Measurements from ENCODE around the gene CTSC. TPM values are rescaled to one million over a fixed set of nuclear protein-coding genes. Genes with fewer than 3 reads are reported as not detected.
"Not testable (repeated sequence)": the region's sequence is repeated elsewhere in the genome, so short reads cannot be mapped to it uniquely, and the experiment has no call there.

CTSC gene
- total RNA-seq, 4 donors from 2014 or later, result 22.1 to 59.0 (median 24.9) TPM

DNA sequence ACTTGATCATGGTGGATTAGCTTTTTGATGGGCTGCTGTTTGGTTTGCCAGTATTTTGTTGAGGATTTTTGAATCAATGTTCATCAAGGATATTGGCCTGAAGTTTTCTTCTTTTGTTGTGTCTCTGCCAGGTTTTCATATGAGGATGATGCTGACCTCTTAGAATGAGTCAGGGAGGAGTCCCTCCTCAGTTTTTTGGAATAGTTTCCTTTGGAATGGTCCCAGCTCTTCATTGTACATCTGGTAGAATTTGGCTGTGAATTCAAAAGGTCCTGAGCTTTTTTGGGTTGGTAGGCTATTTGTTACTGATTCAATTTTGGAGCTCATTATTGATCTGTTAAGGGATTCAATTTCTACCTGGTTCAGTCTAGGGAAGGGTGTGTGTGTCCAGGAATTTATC lies 78.1 kb downstream of the CTSC start:
- H3K27me3 ChIP-seq, result no peaks in the 10 kb centered on the region
- TF ChIP-seq, protein P1, sequence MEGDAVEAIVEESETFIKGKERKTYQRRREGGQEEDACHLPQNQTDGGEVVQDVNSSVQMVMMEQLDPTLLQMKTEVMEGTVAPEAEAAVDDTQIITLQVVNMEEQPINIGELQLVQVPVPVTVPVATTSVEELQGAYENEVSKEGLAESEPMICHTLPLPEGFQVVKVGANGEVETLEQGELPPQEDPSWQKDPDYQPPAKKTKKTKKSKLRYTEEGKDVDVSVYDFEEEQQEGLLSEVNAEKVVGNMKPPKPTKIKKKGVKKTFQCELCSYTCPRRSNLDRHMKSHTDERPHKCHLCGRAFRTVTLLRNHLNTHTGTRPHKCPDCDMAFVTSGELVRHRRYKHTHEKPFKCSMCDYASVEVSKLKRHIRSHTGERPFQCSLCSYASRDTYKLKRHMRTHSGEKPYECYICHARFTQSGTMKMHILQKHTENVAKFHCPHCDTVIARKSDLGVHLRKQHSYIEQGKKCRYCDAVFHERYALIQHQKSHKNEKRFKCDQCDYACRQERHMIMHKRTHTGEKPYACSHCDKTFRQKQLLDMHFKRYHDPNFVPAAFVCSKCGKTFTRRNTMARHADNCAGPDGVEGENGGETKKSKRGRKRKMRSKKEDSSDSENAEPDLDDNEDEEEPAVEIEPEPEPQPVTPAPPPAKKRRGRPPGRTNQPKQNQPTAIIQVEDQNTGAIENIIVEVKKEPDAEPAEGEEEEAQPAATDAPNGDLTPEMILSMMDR (IDR thresholded peaks at IDR 0.05), result no peak
- TF ChIP-seq POLR2AphosphoS5 (IDR thresholded peaks at IDR 0.05) (no peak), POLR2A (IDR thresholded peaks at IDR 0.05; ENCODE audit: low read depth) (no peak), EP300 (IDR thresholded peaks at IDR 0.05) (no peak)
- H3K4me1 ChIP-seq, result no peaks in the 10 kb centered on the region
- peaks cover 0 to 39% (median 25%) of the 10 kb centered on the region in 4 donors for H3K9me3 ChIP-seq
- H3K27ac ChIP-seq (replicated peaks in 1 of 4), result no peak overlapping the region
- intact Hi-C loops (cut with DNase I), result no loop called here
- H3K36me3 ChIP-seq, result no peaks in the 10 kb centered on the region
- no peak overlapping the region for H3K4me3 ChIP-seq
- no peak for DNase-seq (ENCODE audit: extremely low spot score)

DNA sequence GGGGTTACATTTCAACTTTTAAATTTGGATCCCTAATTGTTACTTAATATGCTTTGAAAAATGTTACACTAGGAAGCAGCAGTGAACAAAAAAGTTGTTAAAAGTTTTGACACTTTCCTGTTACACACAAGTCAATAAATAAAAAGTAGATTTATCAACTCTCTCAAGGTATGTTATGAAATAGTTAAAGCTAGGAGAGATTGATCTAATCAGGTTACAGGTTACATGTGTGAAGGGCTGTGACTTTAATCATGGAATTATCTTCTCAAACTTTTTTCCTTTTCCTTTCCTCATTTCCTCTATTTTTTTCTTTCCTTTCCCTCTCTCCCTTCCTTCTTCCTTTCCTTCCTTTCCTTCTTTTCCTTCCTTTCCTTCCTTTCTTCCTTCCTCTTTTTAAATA lies 85.3 kb downstream of the CTSC start:
- H3K36me3 ChIP-seq, result no peaks in the 10 kb centered on the region
- peaks cover 0 to 13% (median under 1%) of the 10 kb centered on the region in 4 donors for H3K9me3 ChIP-seq
- no peak overlapping the region for H3K27ac ChIP-seq (replicated peaks in 1 of 4)
- no peak overlapping the region for H3K4me3 ChIP-seq
- TF ChIP-seq POLR2AphosphoS5 (IDR thresholded peaks at IDR 0.05), result no peak
- TF ChIP-seq, protein P1 (IDR thresholded peaks at IDR 0.05), result no peak
- no peak for TF ChIP-seq POLR2A (IDR thresholded peaks at IDR 0.05; ENCODE audit: low read depth)
- TF ChIP-seq EP300 (IDR thresholded peaks at IDR 0.05), result no peak
- no peak for DNase-seq (ENCODE audit: extremely low spot score)
- no peaks in the 10 kb centered on the region for H3K4me1 ChIP-seq
- no peaks in the 10 kb centered on the region for H3K27me3 ChIP-seq
- intact Hi-C loops (cut with DNase I), result no loop called here

DNA sequence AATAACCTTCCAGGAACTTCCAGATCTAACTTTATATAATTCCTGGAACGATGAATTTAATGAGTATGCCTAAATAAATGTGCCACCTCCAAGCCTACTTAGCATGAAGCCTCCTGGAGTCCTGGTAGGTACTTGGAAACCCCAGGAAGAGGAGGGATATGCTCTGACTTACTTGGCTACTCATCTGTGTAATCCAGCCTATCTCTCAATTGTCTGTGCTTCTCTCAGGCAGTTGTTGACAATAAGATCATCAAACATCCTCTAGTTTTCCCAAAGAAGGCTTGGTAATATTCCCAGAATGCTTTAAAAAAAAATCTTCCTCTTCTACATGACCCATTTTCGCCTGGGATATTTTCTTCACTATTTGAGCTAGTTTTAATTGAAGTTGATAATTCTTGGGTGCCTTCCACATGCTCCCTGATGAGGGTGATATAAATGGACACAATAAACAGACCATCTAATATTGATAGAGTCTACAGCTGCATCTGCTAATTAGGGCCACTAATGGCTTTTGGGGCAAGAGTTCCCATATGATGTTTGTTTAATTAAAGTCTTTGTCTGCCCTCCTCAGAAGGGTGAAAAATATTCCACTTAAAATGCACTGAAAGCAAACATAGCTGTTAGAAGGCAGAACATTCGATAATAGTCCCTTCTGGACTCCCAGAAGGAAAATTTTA lies 86.8 kb downstream of the CTSC start:
- peaks cover 0 to 5% (median 0%) of the 10 kb centered on the region in 4 donors for H3K9me3 ChIP-seq
- no peak overlapping the region for H3K27ac ChIP-seq (replicated peaks in 1 of 4)
- DNase-seq (ENCODE audit: extremely low spot score), result no peak
- no peaks in the 10 kb centered on the region for H3K27me3 ChIP-seq
- no peaks in the 10 kb centered on the region for H3K4me1 ChIP-seq
- no peaks in the 10 kb centered on the region for H3K36me3 ChIP-seq
- no peak overlapping the region for H3K4me3 ChIP-seq
- intact Hi-C loops (cut with DNase I), result no loop called here
- 79% methylated on average over 3 of the region's 3 CpGs for WGBS
- TF ChIP-seq EP300 (IDR thresholded peaks at IDR 0.05) (no peak), POLR2A (IDR thresholded peaks at IDR 0.05; ENCODE audit: low read depth) (no peak), POLR2AphosphoS5 (IDR thresholded peaks at IDR 0.05) (no peak)
- TF ChIP-seq, protein P1 (IDR thresholded peaks at IDR 0.05), result no peak

DNA sequence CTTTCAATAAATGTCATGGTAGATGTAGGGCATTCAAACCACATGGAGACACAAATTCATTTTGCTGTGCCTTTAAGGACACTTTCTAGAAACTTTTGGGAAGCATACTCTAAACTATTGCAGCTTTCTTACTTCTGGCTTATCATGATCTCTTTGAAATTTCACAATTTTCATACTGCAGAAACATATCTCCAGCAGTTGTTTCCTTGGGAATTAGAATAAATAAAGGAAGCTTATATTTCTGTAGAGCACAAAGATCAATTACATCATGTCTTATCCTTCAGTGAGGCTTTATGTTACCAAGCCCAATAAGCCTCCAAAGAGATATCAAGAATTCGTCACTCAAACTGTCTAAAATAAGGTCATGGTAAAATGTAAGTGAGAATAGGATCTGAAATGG lies 87.8 kb downstream of the CTSC start:
- 95% methylated on average over 1 of the region's 1 CpG for WGBS
- Histone ChIP-seq H3K27ac (replicated peaks in 1 of 4) (no peak overlapping the region), H3K27me3 (no peaks in the 10 kb centered on the region), H3K4me1 (no peaks in the 10 kb centered on the region), H3K9me3 (no peaks in the 10 kb centered on the region), H3K36me3 (no peaks in the 10 kb centered on the region), H3K4me3 (no peak overlapping the region)
- intact Hi-C loops (cut with DNase I), result no loop called here
- no peak for DNase-seq (ENCODE audit: extremely low spot score)
- TF ChIP-seq EP300 (IDR thresholded peaks at IDR 0.05) (no peak), POLR2A (IDR thresholded peaks at IDR 0.05; ENCODE audit: low read depth) (no peak), POLR2AphosphoS5 (IDR thresholded peaks at IDR 0.05) (no peak)
- TF ChIP-seq, protein P1 (IDR thresholded peaks at IDR 0.05), result no peak

DNA sequence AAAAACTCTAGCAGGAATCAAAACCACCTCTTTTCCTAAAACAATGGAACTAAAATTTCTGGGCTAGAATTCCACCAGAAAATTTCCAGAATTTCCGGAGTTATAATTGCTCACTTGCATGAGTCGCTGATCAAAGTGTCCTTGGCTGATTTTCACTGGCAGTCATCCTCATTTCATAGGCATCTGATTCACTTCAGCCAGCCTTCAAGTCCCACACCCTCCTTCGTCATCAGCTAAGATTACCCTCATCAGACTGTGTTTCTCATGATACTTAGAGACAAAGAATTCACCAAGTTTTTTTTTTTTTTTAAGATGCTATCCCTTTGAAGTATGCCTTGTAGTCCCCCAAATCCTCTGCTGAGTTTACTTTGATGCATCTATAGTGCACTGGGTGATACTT lies 90.8 kb downstream of the CTSC start:
- Histone ChIP-seq H3K36me3 (no peaks in the 10 kb centered on the region), H3K4me1 (no peaks in the 10 kb centered on the region), H3K27ac (replicated peaks in 1 of 4) (no peak overlapping the region), H3K27me3 (no peaks in the 10 kb centered on the region), H3K9me3 (no peaks in the 10 kb centered on the region), H3K4me3 (no peak overlapping the region)
- 73% methylated on average over 3 of the region's 3 CpGs for WGBS
- intact Hi-C loops (cut with DNase I), result no loop called here
- TF ChIP-seq, protein P1 (IDR thresholded peaks at IDR 0.05), result no peak
- TF ChIP-seq POLR2A (IDR thresholded peaks at IDR 0.05; ENCODE audit: low read depth), result no peak
- TF ChIP-seq EP300 (IDR thresholded peaks at IDR 0.05), result no peak
- TF ChIP-seq POLR2AphosphoS5 (IDR thresholded peaks at IDR 0.05), result no peak
- DNase-seq (ENCODE audit: extremely low spot score), result no peak

DNA sequence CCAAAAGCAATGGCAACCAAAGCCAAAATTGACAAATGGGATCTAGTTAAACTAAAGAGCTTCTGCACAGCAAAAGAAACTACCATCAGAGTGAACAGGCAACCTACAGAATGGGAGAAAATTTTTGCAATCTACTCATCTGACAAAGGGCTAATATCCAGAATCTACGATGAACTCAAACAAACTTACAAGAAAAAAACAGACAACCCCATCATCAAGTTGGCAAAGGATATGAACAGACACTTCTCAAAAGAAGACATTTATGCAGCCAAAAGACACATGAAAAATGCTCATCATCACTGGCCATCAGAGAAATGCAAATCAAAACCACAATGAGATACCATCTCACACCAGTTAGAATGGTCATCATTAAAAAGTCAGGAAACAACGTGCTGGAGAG lies 92.0 kb downstream of the CTSC start:
- H3K27ac ChIP-seq (replicated peaks in 1 of 4); H3K4me3 ChIP-seq; H3K36me3 ChIP-seq; intact Hi-C loops (cut with DNase I); H3K4me1 ChIP-seq; DNase-seq (ENCODE audit: extremely low spot score); H3K27me3 ChIP-seq; H3K9me3 ChIP-seq: not testable (repeated sequence)
- WGBS, result 94% methylated on average over 2 of the region's 2 CpGs
